Thyroid gland (tissue), 4 donors: ENCODE results near the gene NR6A1. TPM values are rescaled to one million over a fixed set of nuclear protein-coding genes. Genes with fewer than 3 reads are reported as not detected.
A peak's percentile ranks its signal among the peaks of the same experiment; 100 is the strongest.

ENCODE experiments used
- DNase-seq, 2 donors: peaks; one replicate each; pipeline ENCODE4 v3.0.0-alpha.2; 2019
- H3K27ac ChIP-seq, 3 donors: fragments of 200-600 bp; sonication (generic); 1 replicate in 2 of 3; 2 replicates in 1 of 3; pipeline ENCODE4 v1.5.1; 2016 to 2019; ENCODE audit warnings: mild to moderate bottlenecking in 1 of 3, moderate library complexity in 1 of 3
- H3K27me3 ChIP-seq: fragments of 200-600 bp; sonication (generic); one replicate; pipeline ENCODE4 v1.5.1; 2019
- H3K36me3 ChIP-seq, 2 donors: fragments of 200-600 bp; sonication (generic); one replicate each; pipeline ENCODE4 v1.5.1; 2016 to 2019
- H3K4me1 ChIP-seq, 2 donors: fragments of 200-600 bp; sonication (generic); one replicate each; pipeline ENCODE4 v1.5.1; 2017 to 2019
- H3K4me3 ChIP-seq, 3 donors: fragments of 200-600 bp; sonication (generic); replicated peaks in 1 of 3; 1 replicate in 2 of 3; 2 replicates in 1 of 3; pipeline ENCODE4 v1.5.1; 2016; ENCODE audit warnings: mild to moderate bottlenecking in 1 of 3
- H3K9me3 ChIP-seq: fragments of 200-600 bp; sonication (generic); one replicate; pipeline ENCODE4 v1.5.1; 2017
- CTCF ChIP-seq, 6 experiments: fragments of 200-600 bp in 3 of 6; fragments of 450-650 bp in 3 of 6; sonication (generic) in 3 of 6; IDR thresholded peaks; one replicate each; pipeline ENCODE4 v1.5.1; 2016 to 2019; ENCODE audit warnings: antibody characterized with exemption in 6 of 6, mild to moderate bottlenecking in 2 of 6, inconsistent platforms in 1 of 6, moderate library complexity in 1 of 6
- POLR2A ChIP-seq, 2 donors: fragments of 450-650 bp; IDR thresholded peaks; one replicate each; pipeline ENCODE4 v1.6.1; 2017; ENCODE audit warnings: antibody characterized with exemption in 2 of 2, mild to moderate bottlenecking in 2 of 2, moderate library complexity in 1 of 2
- WGBS, 2 donors: methylation state at CpG; one replicate each; pipeline ENCODE4 v1.1.5; 2017; 5-methylcytosine and 5-hydroxymethylcytosine counted together
- intact Hi-C: fragments of 100-400 bp; cut with DNase I; formaldehyde crosslinking; loops from one replicate; pipeline ENCODE4 v1.15.1; 2023
- total RNA-seq, 4 donors: library from RNA; depleted of rRNA; stranded (reverse); fragments of >200 nt; gene quantifications; one replicate each; pipeline ENCODE4 v1.2.3, GENCODE V29; 2016

The NR6A1 gene
- total RNA-seq, 4 donors from 2014 or later: 15.3 to 25.0 (median 19.3) TPM

- Histone ChIP-seq H3K27ac (peak overlapping the region; percentile 29 to 78 (median 74)), H3K27me3 (no peaks in the 10 kb centered on the region), H3K9me3 (no peaks in the 10 kb centered on the region), H3K4me3 (no peak overlapping the region), H3K4me1 (peaks cover 43 to 78% of the 10 kb centered on the region in 2 donors), H3K36me3 (no peaks in the 10 kb centered on the region)
- intact Hi-C loops: no loop called here
- no peak for DNase-seq
- 80 to 83% methylated on average over 8 of the region's 8 CpGs for WGBS, 2 donors
- no peak for TF ChIP-seq POLR2A (IDR thresholded peaks at IDR 0.05)
- TF ChIP-seq CTCF (IDR thresholded peaks at IDR 0.05): no peak
Observed at GRCh38 chr9:124792257-124793014, 21.3 kb upstream of the NR6A1 start.

DNA sequence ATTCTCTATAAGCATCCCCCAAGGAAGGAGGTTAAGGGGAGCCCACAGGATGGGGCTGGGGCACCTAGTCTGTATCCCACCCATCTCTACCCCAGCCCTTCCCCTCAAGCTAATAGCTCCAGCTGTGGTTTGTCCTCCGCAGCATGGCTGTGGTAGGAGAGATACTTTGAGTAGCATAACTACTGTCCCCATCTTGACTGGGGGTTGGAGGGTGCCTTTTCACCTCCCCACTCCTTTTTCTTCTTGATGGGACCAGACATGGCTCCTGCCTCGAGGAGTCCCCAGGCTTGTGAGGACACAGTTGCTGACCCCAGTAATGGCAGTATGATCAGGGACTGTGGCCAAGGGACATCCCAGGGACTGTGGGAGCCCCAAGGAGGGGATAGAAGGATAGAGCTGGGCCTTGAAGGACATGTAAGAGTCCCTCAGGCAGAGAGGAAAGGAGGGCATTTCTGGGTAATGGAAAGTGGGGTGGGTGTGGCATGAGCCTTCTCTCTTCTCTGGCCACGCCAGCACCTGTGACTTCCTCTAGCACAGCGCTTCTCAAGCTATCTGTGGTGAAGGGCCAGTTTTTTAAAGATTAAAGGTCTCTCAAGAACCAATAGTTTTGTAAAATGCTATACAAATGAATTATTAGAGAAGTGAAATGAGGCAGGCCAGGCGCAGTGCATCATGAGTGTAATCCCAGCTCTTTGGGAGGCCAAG lies 19.8 kb upstream of the NR6A1 start:
- Histone ChIP-seq H3K27me3 (no peaks in the 10 kb centered on the region), H3K4me3 (no peak overlapping the region), H3K27ac (peak overlapping the region in 1 of 3 donors; percentile 71), H3K4me1 (peaks cover 37 to 73% of the 10 kb centered on the region in 2 donors), H3K36me3 (no peaks in the 10 kb centered on the region), H3K9me3 (no peaks in the 10 kb centered on the region)
- WGBS, 2 donors: 93 to 94% methylated on average over 5 of the region's 5 CpGs
- no peak for TF ChIP-seq CTCF (IDR thresholded peaks at IDR 0.05)
- intact Hi-C loops: no loop called here
- DNase-seq: no peak

- TF ChIP-seq POLR2A (IDR thresholded peaks at IDR 0.05): no peak
- no peak for TF ChIP-seq CTCF (IDR thresholded peaks at IDR 0.05)
- H3K4me3 ChIP-seq: no peak overlapping the region
- H3K9me3 ChIP-seq: no peaks in the 10 kb centered on the region
- intact Hi-C loops: no loop called here
- no peaks in the 10 kb centered on the region for H3K27me3 ChIP-seq
- no peaks in the 10 kb centered on the region for H3K36me3 ChIP-seq
- no peak for DNase-seq
- 84 to 86% methylated on average over 8 of the region's 8 CpGs for WGBS, 2 donors
- peak overlapping the region in 2 of 3 donors; percentile 67 to 71 for H3K27ac ChIP-seq
- peaks cover 37 to 66% of the 10 kb centered on the region in 2 donors for H3K4me1 ChIP-seq
Observed at GRCh38 chr9:124790301-124790700, 19.2 kb upstream of the NR6A1 start.

- WGBS, 2 donors: 29 to 34% methylated on average over 2 of the region's 2 CpGs
- Histone ChIP-seq H3K9me3 (no peaks in the 10 kb centered on the region), H3K27me3 (no peaks in the 10 kb centered on the region), H3K27ac (peak overlapping the region; percentile 39 to 71 (median 67)), H3K4me3 (no peak overlapping the region), H3K4me1 (peaks cover 37 to 60% of the 10 kb centered on the region in 2 donors), H3K36me3 (no peaks in the 10 kb centered on the region)
- TF ChIP-seq POLR2A (IDR thresholded peaks at IDR 0.05) (no peak), CTCF (IDR thresholded peaks at IDR 0.05) (no peak)
- intact Hi-C loops: no loop called here
- peak in 1 of 2 donors; percentile 22 for DNase-seq
Observed at GRCh38 chr9:124789531-124789930, 18.4 kb upstream of the NR6A1 start.
